ENCODE measurements around the gene NEGR1.
A peak's percentile ranks its signal among the peaks of the same experiment; 100 is the strongest.

Gene NEGR1

GRCh38 chr1:71603044-71603776 lies 679.1 kb downstream of the NEGR1 start:
- no peak for DNase-seq

GRCh38 chr1:71600023-71600422 lies 682.3 kb downstream of the NEGR1 start:
- DNase-seq: no peak

GRCh38 chr1:71599306-71599705 lies 683.0 kb downstream of the NEGR1 start:
- DNase-seq: no peak

- peak; percentile 10 for DNase-seq
Measured at GRCh38 chr1:71593523-71593922, 688.8 kb downstream of the NEGR1 start.

GRCh38 chr1:71592646-71593274 lies 689.6 kb downstream of the NEGR1 start:
- peak; percentile 19 for DNase-seq

- no peak for DNase-seq
Measured at GRCh38 chr1:71589005-71589404, 693.3 kb downstream of the NEGR1 start.

GRCh38 chr1:71587961-71588360 lies 694.4 kb downstream of the NEGR1 start:
- DNase-seq: peak; percentile 52

GRCh38 chr1:71586030-71586429 lies 696.3 kb downstream of the NEGR1 start:
- no peak for DNase-seq

- no peak for DNase-seq
Measured at GRCh38 chr1:71583756-71584155, 698.6 kb downstream of the NEGR1 start.

GRCh38 chr1:71582673-71583072 lies 699.7 kb downstream of the NEGR1 start:
- no peak for DNase-seq

- DNase-seq: no peak
Measured at GRCh38 chr1:71577451-71578131, 704.7 kb downstream of the NEGR1 start.

- DNase-seq: no peak
Measured at GRCh38 chr1:71572038-71572437, 710.3 kb downstream of the NEGR1 start.

GRCh38 chr1:71566413-71566812 lies 715.9 kb downstream of the NEGR1 start:
- DNase-seq: no peak

- DNase-seq: no peak
Measured at GRCh38 chr1:71565831-71566230, 716.5 kb downstream of the NEGR1 start.

GRCh38 chr1:71565262-71565661 lies 717.1 kb downstream of the NEGR1 start:
- DNase-seq: peak; percentile 27

GRCh38 chr1:71562298-71562697 lies 720.0 kb downstream of the NEGR1 start:
- DNase-seq: no peak

- DNase-seq: no peak
Measured at GRCh38 chr1:71561729-71562128, 720.6 kb downstream of the NEGR1 start.

GRCh38 chr1:71561206-71561605 lies 721.1 kb downstream of the NEGR1 start:
- DNase-seq: no peak

GRCh38 chr1:71559880-71560279 lies 722.5 kb downstream of the NEGR1 start:
- DNase-seq: no peak

GRCh38 chr1:71557138-71557537 lies 725.2 kb downstream of the NEGR1 start:
- DNase-seq: no peak

GRCh38 chr1:71548398-71548890 lies 733.9 kb downstream of the NEGR1 start:
- DNase-seq: no peak

GRCh38 chr1:71542155-71542554 lies 740.2 kb downstream of the NEGR1 start:
- DNase-seq: no peak

- DNase-seq: no peak
Measured at GRCh38 chr1:71533950-71534349, 748.4 kb downstream of the NEGR1 start.

GRCh38 chr1:71532343-71532742 lies 750.0 kb downstream of the NEGR1 start:
- DNase-seq: no peak
